AG08395 (cell line): ENCODE results near the gene MLLT3.

Experiments
- DNase-seq: peaks from one replicate; pipeline ENCODE4 v3.0.0; 2012; ENCODE audit warnings: mixed read lengths, low spot score

MLLT3 gene

GRCh38 chr9:20557890-20558565 is 64.3 kb downstream of the MLLT3 start:
- no peak for DNase-seq

GRCh38 chr9:20557285-20557684 is 65.0 kb downstream of the MLLT3 start:
- DNase-seq = no peak

- DNase-seq = no peak
Measured at GRCh38 chr9:20553558-20554149, 68.6 kb downstream of the MLLT3 start.

GRCh38 chr9:20552874-20553557 is 69.3 kb downstream of the MLLT3 start:
- no peak for DNase-seq

- DNase-seq = no peak
Measured at GRCh38 chr9:20551835-20552234, 70.5 kb downstream of the MLLT3 start.

- no peak for DNase-seq
Measured at GRCh38 chr9:20551236-20551635, 71.1 kb downstream of the MLLT3 start.

- DNase-seq = no peak
Measured at GRCh38 chr9:20550326-20550725, 72.0 kb downstream of the MLLT3 start.

- DNase-seq = no peak
Measured at GRCh38 chr9:20549053-20549452, 73.2 kb downstream of the MLLT3 start.

- no peak for DNase-seq
Measured at GRCh38 chr9:20545023-20545622, 77.2 kb downstream of the MLLT3 start.

- no peak for DNase-seq
Measured at GRCh38 chr9:20540169-20540863, 82.0 kb downstream of the MLLT3 start.

GRCh38 chr9:20538956-20539355 is 83.3 kb downstream of the MLLT3 start:
- DNase-seq = peak; percentile 46

- DNase-seq = no peak
Measured at GRCh38 chr9:20538092-20538491, 84.2 kb downstream of the MLLT3 start.

- no peak for DNase-seq
Measured at GRCh38 chr9:20537294-20537693, 85.0 kb downstream of the MLLT3 start.

- no peak for DNase-seq
Measured at GRCh38 chr9:20532584-20532983, 89.7 kb downstream of the MLLT3 start.

GRCh38 chr9:20529837-20530236 is 92.5 kb downstream of the MLLT3 start:
- no peak for DNase-seq

GRCh38 chr9:20528253-20528652 is 94.0 kb downstream of the MLLT3 start:
- DNase-seq = no peak

- no peak for DNase-seq
Measured at GRCh38 chr9:20526500-20527319, 95.6 kb downstream of the MLLT3 start.

GRCh38 chr9:20524776-20525175 is 97.5 kb downstream of the MLLT3 start:
- no peak for DNase-seq

GRCh38 chr9:20518737-20519136 is 103.6 kb downstream of the MLLT3 start:
- DNase-seq = no peak

- DNase-seq = no peak
Measured at GRCh38 chr9:20513126-20513913, 109.0 kb downstream of the MLLT3 start.

- DNase-seq = no peak
Measured at GRCh38 chr9:20512636-20513035, 109.7 kb downstream of the MLLT3 start.
